GM18508 (cell line): Measurements from ENCODE around the gene SDHD.

ENCODE experiments used
- ATAC-seq: cut with Tn5 transposase; IDR thresholded peaks from one replicate; pipeline ENCODE4 v1.9.1; 2021; ENCODE audit warnings: moderate number of reproducible peaks; ENCODE audit not compliant: insufficient read depth, unreplicated experiment

Gene SDHD

DNA sequence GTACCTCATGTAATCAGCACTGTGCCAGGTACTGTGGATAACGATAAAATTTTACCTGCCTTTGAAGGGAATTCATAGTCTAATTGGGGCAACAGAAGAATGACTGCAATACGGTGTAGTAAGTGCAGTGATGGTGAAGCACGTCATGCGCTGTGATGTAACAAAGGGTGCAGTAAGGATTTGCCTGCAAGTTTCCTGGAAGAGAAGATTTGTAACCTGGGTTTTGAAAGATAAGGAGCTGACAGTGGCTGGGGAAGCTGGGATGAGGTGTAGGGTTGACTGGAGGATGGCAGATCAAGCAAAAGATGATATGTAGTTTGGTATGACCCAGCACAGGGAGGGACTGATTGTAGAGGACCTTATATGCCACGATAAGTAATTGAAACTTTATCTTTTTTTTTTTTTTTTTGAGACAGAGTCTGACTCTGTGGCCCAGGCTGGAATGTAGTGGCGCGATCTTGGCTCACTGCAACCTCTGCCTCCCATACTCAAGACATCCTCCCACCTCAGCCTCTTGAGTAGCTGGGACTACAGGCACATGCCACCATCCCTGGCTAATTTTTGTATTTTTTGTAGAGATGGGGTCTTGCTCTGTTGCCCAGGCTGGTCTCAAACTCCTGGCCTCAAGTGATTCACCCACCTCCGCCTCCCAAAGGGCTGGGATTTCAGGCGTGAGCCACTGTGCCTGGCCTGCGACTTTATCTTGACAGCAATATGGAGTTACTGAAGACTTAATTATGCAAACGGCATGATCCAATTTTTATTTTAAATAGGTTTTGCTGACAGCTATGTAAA lies 11.3 kb downstream of the SDHD start:
- no peak for ATAC-seq

DNA sequence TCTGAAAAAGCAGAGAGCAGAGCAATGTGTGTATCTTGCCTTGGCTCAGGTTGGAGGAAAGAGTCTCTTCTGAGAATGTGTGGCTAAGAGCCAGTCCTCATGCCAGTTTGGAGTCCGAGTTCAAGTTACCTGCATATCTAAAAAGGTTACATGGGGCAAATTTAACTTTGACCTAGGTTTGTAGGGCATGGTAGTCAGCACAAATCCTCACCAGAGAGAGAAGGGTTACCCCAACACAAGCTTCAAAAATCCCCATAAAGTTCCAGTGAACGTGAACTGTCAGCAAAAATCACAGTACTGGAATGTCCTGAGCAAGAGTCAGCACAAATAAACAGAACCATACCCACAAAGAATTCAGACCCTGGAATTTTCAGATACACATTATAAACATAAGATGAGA lies 13.8 kb downstream of the SDHD start:
- no peak for ATAC-seq

DNA sequence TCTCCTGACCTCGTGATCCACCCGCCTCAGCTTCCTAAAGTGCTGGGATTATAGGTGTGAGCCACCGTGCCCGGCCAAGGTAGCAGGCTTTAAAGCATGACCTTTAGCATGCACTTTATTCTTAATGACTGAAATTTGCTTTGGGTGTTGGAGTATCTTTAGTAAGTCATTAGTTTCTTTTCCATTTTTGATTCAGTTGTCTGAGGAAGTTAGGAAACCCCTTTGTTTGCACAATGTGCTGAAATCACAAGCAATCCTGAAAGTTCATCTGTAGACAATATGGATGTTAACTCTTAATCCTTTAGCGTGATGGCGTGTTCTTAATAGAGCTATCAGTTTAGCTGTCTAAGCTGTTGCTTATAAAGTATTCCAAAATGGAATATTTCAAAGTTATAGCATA lies 16.8 kb downstream of the SDHD start:
- ATAC-seq: no peak

DNA sequence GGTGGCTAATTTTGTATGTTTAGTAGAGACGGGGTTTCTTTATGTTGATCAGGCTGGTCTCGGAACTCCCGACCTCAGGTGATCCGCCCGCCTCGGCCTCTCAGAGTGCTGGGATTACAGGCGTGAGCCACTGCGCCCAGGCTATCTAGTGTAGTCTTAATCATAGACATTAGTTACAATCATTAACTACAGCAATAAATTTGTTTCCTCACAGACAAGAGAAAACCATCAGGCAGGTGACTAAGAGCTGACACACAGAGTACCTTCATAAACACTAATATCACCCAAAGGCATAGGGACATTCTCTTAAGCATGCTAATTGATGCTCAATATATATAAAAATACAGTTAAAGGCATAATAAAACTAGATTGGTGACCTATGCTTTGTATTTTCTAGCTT lies 19.4 kb downstream of the SDHD start:
- no peak for ATAC-seq

DNA sequence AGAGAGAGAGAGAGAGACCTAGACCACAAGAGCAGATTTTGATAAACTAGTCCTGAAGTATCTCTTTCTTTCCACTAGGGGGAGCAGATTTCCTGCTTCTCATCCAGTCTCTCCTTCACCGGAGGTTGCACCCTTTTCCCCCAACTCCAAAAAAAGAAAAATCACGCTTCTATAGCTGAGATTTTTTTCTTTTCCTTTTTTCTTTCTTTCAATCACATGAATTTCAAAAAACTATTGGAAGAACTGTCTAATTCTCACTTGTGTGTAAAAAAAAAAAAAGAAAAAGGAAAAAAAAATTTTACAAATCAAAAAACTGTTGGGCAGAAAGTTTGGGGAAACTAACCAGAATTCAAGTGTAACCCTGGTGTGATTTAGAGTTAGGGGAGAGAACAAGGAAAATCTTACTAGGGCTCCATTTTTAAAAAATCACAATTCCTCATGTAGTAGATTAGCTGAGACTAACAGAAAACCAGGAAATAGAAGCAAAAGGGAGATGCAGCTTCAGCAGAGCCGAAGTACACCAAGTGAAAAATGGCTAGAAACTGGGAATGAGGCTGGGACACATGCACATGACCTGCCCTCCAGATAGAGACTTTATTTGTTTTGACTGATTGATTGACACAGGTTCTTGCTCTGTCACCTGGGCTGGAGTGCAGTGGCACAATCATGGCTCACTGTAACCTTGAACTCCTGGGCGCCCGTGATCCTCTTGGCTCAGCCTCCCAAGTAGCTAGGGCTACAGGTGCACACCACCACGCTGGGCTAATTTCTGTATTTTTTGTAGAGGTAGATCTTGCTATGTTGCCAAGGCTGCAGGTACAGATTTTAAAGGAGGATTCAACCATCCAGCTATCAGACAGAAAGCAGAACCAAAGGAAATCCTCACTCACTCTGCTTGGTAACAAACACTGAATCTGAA lies 27.1 kb downstream of the SDHD start:
- no peak for ATAC-seq

DNA sequence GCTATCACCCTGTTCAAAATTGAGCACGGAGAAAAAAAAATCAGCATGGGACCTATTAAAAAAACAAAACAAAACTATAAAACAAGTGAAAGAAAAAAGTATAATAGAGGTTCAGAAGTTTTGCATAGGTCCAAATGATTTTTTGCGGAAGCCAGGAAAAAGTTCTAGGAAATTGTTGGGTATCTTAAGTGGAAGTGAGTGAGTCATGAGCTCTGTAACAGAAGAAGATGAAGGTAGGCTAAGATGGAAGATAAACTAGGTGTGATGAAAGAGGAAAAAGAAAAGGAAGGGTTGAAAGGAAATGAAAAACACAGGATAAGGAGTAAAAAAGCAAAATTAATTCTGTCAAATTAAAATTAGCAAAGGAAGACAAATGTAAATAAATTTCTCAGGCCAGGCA lies 27.8 kb downstream of the SDHD start:
- ATAC-seq: no peak

DNA sequence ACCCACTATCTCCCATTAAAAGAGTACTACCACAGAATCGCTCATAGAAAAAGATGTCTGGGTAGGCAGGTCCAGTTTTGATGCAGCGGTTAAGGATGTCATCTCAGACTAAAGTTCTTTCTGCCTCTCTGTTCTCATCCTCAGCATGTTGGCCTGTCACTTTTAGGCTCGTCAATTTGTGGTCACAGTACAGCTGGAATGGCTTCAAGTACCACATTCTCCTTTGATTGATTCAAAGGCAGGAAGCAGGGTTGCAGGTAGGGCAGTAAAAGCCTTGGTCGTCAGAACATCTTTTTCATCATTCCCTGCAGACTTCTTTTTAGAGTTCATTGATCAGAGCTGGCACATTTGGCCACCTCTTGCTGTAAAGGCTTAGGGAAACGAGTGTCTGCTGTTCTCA lies 28.7 kb downstream of the SDHD start:
- ATAC-seq: no peak

DNA sequence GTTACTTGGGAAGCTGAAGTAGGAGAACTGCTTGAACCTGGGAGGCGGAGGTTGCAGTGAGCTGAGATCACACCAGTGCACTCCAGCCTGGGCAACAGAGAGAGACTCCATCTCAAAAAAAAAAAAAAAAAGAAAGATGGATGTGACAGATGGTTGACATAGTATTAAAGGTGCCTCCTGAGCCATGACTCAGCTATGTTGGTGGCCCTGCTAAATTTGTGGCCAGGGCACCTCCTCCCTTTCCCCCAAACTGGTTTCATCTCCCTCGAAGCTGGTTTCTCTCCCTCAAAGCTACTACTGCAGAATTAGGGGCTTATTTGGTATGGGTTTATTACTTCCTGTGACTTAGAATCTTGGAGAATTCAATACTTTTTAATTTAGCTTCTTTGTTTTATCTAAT lies 31.5 kb downstream of the SDHD start:
- no peak for ATAC-seq

DNA sequence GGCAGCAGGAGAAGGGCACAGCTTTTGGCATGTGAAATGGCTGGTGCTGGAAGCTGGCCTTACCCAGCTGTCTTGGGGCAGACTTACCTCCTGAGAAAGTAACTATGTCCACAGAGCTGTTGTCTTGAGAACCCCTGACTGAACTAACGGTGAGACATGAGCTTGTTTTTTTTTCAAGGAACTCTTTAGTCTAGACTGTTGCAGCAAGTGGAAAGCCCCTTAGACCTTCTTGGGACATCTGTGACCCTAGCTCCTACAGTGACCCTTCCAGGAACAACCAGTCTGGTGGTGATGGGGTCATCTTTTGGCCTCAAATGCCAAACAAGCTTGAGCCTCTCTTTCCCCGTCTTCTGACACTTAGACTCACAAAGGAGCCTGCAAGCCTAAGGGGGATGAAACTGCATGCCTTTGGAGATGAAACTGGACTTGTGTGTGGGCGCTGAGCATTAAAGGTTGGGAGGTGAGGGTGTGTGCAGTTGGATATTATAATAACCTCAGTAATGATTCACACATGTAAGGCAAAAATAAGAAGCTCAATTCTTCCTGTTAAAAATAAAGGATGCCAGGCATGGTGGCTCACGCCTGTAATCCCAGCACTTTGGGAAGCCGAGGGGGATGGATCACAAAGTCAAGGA lies 35.4 kb downstream of the SDHD start:
- no peak for ATAC-seq

DNA sequence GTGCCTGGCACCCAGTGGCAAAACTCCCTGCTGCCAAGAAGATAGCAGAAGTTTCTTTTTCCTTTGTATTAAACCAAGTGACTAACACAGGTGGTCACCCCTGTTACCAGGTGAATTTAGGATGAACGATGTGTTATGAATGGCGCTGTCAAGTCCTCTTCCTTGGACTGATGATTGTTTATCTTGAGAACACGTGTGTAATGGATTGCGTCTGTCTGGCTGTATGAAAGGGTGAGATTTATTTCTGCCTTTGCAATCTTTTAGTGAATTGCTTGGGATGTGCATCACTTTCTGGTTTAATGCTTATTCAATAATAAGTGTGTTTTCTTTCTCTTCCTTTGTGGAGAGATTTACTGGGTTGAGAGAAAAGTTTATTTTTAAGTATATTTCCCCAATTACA lies 36.5 kb downstream of the SDHD start:
- ATAC-seq: no peak

DNA sequence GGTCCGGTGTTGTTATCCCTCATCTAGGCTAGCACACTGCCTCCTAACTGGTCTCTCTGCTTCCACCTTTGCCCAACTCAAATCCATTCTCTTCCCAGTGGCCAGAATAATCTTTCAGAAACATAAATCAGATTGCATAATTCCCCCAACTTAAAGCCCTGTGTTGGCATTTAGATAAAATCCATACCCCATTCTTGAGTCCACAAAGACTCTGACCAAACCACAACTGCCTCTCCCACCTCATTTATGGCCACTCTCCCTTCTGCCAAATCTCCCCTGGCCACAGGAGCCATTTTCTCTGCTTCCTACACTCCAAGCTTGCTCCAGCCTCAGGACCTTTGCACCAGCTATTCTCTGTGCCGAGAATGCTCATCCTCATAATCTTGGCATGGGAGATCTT lies 40.4 kb downstream of the SDHD start:
- no peak for ATAC-seq

DNA sequence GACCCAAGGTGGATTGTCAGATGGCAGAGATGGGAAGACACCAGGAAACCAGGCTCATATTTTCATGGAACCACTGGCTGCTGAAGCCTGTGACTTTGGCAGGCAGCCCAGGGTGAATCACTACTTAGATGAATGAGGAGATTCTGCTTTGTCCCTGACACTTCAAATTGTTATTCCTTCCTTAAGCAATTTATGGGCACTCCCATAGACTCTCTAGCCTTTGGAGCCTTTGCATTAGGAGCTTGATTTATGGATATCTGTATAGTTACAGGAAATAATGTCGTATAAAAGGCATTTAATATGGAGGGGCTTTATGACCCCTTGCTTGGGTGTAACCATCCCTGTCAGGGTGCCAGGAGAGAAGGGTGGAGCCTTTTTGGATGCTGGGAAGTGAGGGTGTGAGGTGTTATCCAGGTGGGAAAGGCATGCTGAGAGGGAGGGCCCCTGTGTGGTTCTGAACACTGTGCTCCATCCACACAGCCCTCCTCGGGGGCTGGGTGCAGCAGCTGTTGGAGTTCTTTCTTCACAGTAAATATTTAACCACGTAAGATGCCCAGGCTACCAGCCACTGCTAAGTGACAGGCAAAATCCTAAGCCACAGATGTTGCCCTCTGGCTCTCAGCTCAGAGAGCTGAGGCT lies 41.9 kb downstream of the SDHD start:
- ATAC-seq: no peak

DNA sequence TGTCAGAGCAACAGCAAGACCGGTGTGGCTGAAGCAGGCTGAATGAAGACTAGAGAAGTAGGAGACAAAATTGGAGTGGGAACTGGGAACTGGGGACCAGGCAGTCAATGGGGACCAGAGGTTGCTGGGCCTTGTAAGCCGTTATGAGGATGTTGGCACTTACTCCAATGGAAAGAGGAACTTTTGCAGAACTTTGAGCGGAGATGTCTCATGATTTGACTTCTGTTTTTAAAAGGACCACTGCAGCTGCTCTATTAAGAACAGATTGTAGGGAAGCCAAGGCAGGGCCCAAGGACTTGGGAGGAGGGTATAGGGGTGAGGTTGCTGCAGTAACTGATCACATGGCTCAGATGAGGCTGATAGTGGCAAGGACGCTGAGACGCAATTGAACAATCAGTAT lies 43.0 kb downstream of the SDHD start:
- ATAC-seq: no peak

DNA sequence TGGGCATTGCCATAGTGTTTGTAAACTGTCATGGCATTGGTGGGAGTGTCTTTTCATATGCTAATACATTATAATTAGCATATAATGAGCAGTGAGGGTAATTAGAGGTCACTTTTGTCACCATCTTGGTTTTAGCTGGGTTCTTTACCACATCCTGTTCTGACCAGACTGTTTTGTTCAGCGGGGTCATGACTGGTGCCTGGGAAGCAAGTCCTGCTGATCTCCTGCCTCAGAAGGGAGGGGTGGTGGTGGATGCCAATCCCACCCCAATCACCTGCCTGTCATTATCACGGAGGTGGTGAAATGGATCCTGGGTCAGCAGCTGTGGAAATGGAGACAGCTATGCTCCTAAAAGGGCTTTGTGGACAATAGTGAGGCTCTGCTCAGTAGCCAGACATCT lies 46.1 kb downstream of the SDHD start:
- ATAC-seq: no peak

DNA sequence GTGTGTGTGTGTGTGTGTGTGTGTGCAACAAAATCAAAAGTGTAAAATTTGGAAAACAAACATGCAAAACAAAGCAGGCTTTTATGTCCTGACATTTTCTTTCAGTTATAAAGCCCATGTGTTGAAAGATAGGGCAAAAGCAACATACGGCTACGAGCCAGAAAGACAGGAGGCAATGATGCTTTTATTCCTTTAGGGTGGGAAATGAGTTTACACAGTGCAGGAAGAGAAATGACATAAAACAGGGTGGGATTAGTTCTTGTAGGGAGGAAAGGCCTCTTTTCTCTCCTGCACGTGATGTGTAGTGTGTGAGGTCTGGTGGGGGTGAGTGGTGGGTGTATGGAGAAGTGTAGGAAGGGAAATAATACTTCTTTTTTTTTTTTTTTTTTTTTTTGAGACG lies 47.8 kb downstream of the SDHD start:
- no peak for ATAC-seq

DNA sequence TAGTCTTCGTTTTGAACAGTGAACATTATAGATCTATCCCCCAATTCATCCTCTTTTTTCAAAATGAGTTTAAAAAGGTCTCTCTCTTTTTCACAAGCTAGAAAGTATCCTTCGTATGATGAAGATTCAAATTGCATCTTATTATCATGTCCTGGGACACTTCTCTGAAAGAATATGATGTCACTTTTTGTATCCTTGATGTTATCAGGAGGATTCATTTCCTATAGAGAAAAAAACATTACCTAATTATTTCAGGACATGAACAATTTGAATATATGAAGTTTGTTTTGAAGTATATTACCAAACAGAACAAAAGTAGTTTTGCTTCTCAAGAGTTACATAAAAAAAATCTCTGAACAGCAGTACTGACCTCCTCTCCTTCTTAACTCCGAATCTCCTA lies 56.9 kb downstream of the SDHD start:
- ATAC-seq: no peak
